ENCODE results near the gene ZNF212.

Gene ZNF212

DNA sequence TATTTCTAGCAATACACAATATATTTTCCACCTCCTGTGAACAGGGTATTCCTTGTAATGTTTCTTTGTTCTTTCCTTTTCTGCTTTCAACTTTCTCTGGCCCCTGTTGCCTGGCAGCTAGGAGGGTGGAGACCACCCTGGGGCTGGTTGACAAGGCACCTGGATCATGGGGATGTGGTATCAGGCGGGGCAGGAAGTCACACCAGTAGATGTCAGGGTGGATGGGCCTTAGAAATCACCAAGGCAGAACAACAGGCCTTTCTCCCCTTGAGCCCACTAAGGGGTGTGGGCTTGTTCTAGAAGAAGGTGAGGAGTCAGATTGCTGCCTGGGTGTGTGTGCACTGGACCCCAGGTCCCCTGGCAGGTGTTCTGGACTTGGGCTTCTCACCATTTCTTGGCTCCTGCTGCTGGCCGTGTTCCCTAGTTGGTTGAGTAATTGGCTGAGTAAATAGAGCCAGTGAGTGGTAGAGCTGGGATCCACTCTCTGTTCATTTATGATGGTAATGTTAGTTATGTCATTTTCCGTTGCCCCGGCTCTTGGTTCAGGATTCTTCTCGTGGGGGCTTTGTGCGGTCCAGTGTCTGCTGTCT, 47.5 kb downstream of the ZNF212 start:
- DNase-seq (ENCODE audit: low read depth): no peak

- DNase-seq (ENCODE audit: low read depth): no peak
These were observed 48.2 kb downstream of the ZNF212 start for GRCh38 chr7:149287622-149288021.

DNA sequence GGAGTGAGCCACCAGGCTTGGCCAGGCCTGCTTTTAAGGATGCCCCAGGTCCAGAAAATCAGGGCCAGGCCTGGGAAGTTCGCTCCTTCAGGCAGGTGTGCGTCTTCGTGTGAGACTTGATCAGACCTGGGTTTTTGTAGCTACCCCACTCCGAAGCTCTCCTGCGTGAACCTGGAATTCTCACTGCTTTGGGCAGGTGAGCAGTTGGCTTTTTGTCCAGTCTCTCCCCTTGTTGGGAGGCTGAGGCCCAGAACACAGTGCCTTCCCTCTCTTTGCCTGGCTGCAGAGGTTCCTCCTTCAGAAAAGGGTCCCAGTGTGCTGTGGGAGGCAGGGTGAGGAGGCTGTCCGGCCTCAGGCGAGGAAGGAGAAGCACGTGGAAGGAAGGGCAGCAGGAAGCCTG, 49.8 kb downstream of the ZNF212 start:
- DNase-seq (ENCODE audit: low read depth): no peak

DNA sequence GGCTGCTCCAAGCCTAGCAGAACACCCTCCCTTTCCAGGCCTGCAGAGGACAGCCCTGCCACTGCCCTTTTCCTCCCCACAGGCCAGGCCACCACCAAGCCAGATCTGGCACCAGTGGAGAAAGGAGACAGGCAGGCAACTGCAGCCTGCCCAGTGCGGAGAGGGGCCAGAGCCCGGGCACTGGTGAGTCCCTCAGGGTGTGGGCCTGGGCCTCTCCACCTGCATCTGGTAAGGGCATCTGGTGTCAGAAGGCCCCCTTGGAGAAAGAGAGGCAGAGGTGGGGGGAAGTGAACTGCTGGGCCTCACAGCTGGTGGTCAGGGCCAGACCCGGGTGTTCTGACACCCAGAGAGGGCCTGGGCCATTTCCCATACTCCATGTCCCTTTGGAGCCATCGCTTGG, 50.4 kb downstream of the ZNF212 start:
- DNase-seq (ENCODE audit: low read depth): no peak

GRCh38 chr7:149291036-149291780, 51.8 kb downstream of the ZNF212 start:
- DNase-seq (ENCODE audit: low read depth): no peak

GRCh38 chr7:149291781-149292461, 52.5 kb downstream of the ZNF212 start:
- DNase-seq (ENCODE audit: low read depth): no peak

DNA sequence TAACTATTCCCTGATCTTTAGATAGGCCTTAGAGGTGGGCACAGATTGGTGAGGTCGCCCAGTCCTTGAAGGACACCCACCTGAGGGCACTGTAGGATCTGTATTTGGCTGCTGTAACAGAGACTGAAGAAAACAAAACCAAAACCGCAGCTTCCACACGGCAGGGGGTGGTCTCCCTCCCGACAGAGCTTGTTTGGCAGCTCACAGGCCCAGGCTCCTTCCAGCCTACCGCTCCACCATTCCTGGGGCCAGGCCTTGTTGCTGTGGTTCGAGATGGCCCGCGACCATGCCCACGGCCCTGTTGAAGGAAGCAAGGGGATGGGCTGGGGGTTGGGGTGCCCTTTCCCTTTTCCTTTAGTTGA, 53.0 kb downstream of the ZNF212 start:
- no peak for DNase-seq (ENCODE audit: low read depth)

- DNase-seq (ENCODE audit: low read depth): no peak
These were observed 53.9 kb downstream of the ZNF212 start for GRCh38 chr7:149293338-149293737.

DNA sequence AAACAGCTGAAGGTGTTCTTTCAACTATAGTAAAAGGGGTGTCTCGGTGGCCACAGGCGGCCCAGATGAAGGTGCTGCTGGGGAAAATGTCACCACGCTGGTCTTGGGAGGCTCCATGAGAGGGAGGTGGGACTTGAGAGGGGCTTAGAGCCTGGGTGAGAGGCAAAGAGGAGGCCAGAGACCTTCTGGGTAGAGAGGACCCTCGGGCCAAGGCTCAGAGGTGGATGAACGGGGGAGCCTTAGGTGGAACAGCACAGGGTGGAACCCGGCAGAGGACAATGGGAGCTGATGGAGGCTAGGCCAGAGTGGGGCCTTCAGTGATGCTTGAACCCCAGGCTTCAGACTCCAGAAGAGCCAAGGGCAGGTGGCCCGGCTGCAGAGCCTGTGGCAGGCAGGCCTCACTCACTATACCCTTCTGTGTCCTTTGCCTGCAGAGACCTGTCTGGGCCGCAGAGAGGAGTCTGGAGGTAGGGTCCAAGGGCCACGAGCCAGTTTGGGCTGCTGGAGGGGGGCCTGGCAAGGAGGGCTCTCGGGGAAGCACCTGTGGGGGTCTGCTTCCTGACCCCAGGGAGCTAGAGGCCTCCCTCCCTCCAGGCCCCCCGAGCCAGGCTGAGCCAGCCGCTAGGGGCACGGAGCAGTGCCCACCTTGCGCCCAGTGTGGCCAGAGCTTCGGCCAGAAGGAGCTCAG, 54.6 kb downstream of the ZNF212 start:
- no peak for DNase-seq (ENCODE audit: low read depth)

- no peak for DNase-seq (ENCODE audit: low read depth)
These were observed 55.4 kb downstream of the ZNF212 start for GRCh38 chr7:149294634-149295480.

DNA sequence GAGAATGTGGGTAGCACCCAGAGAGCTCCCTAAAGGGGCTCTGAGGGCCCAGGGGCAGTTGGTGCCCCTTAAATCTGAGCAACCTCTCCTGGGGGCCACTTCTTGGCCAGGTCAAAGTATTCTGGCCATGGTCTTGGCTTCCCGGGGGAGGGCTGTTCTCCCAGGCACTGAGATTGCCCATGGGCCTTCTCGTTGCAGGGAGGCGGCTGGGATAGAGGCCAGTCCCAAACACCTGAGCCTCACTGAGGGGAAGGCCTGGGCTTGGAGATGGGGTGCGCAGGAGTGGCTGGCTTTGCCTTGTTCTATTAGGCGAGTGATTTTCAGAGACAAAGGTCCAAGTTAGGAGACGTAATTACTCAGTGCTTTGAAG, 56.0 kb downstream of the ZNF212 start:
- DNase-seq (ENCODE audit: low read depth): no peak

GRCh38 chr7:149296368-149296767, 56.9 kb downstream of the ZNF212 start:
- no peak for DNase-seq (ENCODE audit: low read depth)

DNA sequence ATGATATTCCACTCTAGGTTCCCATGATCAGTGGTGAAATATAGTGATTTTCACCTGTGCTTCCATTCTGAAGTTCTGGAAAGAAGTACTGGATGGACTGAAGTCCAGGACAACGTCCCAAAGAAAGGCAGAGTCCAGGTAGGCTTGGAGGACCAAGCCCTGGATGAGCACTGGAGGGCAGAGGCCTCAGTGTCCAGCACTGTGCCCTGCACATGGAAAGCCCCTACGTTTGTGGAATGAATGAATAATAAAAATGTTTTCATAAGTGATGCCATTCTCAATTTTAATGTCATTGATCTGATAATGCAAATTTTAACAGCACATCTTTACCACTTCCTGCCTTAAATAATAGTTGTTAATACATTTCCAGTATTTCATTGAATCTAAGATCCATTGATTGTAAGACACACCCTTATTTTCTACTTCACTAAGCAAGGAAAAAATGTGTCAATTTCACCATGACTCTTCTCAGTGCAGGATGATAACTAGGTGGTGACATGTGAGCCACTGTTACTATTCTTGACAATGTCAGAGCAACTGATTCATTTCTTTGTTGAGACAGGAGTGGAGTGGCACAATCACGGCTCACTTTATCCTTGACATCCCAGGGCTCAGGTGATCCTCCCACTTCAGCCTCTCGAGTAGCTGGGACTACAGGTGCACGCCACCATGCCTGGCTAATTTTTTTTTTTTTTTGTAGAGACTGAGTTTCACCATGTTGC, 57.7 kb downstream of the ZNF212 start:
- no peak for DNase-seq (ENCODE audit: low read depth)

- DNase-seq (ENCODE audit: low read depth): no peak
These were observed 61.3 kb downstream of the ZNF212 start for GRCh38 chr7:149300620-149301285.

GRCh38 chr7:149302222-149302621, 62.8 kb downstream of the ZNF212 start:
- DNase-seq (ENCODE audit: low read depth): no peak

- no peak for DNase-seq (ENCODE audit: low read depth)
These were observed 63.4 kb downstream of the ZNF212 start for GRCh38 chr7:149302865-149303264.

GRCh38 chr7:149304006-149304405, 64.6 kb downstream of the ZNF212 start:
- DNase-seq (ENCODE audit: low read depth): no peak

All from ELR (cell line).